ENCODE data around the gene MTR.

The MTR gene

DNA sequence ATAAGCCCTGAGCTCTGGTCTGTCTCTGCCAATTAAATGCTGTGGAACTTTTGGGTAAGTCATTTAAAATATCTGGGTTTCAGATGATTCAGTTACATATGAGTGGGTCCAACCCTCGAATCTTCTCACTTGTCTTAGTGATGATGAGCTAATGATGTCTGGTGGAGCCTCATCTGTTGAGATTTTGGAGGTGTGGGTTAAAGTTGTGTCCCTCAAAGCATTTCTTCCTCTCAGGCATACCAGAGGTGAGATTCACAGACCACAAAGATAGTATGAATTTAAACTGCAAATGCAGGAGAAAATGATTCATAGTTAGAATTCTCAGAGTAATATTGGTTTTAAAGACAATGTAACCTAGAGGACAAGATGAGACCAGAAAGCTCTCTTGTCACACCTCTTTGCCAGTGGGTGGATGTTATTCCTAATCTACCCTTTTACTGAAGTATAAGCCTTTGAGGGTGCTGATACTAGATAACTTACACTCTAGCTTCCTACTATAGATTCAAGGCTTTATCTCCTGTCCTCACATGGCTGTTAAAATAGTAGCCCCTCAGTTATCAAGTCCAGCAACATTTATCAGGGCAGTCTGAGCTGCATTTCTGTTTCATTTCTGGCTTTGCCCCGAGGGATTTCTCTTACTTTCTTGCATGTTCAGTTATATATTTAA is 118.4 kb downstream of the MTR start:
- no peak for DNase-seq

DNA sequence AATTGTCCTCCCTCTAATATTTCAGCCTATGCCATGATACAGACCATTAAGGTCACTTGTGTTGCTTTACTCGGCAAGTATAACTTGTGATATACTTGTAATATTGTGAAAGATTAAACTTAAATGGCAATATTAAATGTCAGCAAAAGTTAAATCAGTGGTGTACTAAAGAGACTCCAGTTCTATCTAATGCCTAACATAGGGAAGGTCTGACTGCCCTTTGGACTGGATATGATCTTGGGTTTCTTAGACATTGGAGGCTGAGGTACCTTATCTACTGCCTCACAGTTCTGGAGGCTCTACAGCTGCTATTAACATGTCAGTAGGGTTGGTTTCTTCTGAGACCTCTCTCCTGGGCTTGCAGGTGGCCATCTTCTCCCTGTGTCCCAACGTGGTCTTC is 119.3 kb downstream of the MTR start:
- DNase-seq = no peak

DNA sequence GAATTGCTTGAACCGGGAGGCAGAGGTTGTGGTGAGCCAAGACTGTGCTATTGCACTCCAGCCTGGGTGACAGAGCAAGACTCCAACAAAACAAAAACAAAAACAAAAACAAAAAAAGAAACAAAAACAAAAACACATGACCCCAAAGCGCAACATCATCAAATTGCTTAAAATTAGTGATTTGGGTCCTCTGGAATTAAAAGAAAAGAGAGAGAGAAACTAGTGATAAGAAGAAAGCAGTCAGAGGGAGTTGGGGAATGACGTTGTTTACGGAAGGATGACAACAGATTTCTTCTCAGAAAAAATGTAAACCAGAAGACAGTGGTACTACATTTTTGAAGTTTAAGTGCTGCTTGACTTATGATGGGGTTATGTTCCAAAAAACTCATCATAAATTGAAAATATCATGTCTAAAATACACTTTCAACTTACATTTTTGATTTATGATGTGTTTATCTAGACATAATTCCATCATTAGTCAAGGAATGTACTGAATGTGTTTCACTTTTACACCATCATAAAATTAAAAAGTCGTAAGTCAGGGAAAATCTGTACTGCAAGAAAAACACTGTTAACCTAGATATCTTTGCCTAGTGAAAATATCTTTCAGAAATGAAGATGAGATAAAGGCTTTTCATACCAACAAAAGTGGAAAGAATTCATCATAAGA is 121.2 kb downstream of the MTR start:
- DNase-seq = no peak

DNA sequence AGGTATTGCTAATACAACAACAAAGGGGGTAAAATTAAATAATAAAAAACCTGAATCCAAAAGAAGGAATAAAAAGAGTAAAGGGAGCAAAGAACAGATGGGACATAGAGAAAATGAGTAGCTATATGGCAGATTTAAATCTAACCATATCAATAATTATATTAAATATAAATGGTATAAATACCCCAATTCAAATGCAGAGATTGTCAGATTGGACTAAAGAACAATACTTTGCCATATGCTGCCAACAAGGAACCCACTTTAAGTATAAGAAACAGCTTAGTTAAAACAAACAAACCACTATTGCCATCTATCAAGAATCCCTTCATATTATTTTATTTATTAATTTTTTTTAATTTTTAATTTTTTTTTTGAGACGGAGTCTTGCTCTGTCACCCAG is 122.4 kb downstream of the MTR start:
- no peak for DNase-seq

DNA sequence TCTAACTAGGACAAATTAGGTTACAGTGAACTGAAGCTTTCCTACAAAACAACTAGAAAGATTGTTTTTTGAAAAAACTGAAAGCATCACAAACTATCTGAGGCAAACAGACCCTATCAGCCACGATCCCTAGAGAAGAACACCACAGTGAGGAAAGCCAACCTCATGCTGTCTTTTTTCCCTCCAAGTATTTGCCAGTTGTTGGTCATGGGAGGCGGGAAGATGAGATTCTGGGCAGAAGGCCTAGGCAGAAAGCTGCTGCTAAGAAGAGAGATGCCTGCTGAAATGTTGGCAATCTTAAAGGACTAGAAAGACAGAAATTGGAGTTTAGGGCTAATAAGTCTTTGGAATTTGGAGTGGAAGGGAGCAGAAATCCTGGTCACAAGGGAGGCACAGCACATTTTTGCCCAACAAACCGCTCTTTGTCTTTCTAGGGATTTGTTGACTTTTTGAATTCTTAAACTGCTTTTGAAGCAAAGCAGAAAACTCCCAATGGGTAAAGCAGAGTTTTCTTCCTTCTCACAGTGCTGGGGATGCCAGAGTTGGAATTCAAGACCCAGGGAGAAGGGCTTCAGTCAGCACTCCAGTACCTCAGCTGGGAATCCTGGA is 125.3 kb downstream of the MTR start:
- no peak for DNase-seq

DNA sequence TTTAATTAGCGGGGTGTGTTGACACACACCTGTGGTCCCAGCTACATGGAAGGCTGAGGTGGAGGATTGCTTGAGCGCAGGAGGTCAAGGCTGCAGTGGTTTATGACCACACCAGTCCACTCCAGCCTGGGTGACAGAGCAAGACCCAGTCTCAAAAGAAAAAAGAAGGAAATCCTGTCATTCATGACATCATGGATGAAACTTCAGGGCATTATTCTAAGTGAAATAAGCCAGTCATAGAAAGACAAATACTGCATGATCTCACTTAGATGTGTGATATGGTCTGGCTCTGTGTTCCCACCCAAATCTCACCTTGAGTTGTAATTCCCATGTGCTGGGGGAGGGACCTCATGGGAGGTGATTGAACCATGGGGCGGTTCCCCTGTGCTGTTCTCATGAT is 126.5 kb downstream of the MTR start:
- no peak for DNase-seq

DNA sequence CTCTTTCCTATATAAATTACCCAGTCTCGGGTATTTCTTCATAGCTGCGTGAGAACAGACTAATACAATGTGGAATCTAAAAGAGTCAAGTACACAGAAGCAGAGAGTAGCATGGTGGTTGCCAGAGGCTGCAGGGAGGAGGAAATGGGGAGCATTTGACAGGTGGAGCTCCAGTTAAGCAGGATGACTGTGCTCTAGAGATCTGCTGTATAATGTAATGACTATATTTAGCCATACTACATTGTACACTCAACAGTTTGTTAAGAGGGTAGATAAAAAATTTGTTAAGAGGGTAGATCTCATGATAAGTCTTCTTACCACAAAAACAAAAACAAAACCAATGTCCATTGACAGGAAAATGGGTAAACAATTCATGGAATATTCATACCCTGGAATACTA is 127.1 kb downstream of the MTR start:
- no peak for DNase-seq

DNA sequence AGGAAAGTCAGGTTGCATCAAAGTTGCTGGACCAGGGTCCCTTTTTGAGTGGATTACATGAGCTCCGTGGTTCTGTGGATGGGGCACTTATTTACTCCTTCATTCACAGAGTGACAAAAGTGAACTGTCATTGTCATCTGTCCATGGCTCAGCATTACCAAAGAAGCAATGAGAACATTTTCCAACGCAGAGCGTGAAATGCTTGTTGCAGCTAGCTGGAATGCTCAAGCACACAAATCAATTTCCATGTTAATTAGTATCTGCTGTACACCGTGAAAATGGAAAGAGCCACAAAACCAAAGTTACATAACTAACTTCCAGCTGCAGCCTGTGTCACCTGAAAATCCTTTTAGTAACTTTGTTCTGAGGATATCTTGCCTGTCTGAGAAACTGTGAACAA is 130.3 kb downstream of the MTR start:
- DNase-seq = no peak

- DNase-seq = no peak
These were observed 135.4 kb downstream of the MTR start for GRCh38 chr1:236930503-236930902.

- no peak for DNase-seq
These were observed 143.7 kb downstream of the MTR start for GRCh38 chr1:236938760-236939159.

DNA sequence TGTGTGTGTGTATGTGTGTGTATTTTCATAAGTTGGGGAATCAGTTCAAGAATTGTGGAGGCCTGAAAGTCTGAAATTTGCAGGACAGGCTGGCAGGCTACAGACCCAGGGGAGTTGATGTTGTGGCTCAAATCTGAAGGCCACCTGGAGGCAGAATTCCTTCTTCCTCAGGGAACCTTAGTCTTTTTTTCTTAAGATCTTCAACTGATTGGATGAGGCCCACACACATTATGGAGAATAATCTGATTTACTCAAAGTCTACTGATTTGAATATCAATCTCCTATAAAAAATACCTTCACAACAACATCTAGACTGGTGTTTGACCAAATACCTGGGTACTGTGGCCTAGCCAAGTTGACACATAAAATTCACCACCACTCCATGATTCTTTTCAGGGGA is 147.3 kb downstream of the MTR start:
- DNase-seq = no peak

DNA sequence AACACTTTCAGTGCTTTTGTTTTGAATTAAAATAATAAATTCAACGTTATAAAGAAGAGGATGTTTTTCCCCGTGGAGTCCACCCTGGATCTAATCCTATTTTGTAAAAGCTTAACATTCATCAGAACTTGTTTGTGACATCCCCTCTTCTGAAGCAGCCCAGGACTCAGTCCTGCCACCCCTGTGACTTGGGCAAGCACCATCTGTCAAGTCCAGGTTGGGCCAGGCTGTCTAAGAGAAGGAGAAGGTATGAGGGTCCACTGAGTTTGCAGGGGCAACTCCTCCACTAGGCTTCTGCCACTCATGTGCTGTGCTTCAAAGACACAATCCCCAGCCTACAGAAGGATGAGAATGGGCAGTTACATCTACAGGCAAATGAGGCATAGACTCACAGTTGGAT is 149.5 kb downstream of the MTR start:
- no peak for DNase-seq

DNA sequence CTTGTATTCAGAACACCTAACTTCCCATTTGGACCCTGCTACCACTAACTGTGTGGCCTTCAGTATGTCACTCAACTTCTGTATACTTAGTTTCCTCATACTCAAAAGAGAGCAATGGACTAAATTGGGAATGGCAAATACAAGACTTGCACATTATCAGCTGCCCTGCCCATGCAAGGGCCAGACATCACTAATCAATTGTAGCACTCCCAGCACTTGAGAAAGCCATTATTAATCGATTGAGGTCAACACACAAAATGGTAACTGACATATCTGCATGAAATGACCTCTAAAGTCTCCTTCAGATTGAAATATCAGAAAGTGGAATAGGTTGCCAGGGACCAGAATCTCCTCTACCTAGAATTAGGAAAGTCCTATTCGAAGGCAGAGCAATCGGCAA is 149.9 kb downstream of the MTR start:
- DNase-seq = no peak

GRCh38 chr1:236947794-236948193 is 152.7 kb downstream of the MTR start:
- peak; percentile 43 for DNase-seq

- no peak for DNase-seq
These were observed 153.3 kb downstream of the MTR start for GRCh38 chr1:236948381-236948780.

DNA sequence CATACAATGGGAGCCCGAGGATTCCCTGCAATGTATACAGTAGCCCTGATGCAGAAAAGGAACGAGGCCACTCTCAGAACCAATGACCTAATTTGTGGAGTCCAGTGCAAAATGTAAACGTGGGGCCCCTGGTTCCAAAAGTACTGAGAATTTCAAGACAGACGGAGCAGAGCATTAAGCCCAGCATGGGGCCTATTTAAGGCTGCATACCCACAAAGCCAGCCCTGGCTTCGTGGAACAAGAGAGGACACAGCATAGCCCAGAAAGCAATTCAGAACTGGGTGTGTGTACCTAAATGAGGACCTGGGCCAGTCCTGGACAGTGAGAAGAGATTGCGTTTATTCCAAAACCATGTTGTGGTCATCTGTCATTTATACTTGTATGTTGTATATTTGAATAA is 153.9 kb downstream of the MTR start:
- no peak for DNase-seq

GRCh38 chr1:236950365-236950764 is 155.3 kb downstream of the MTR start:
- no peak for DNase-seq

DNA sequence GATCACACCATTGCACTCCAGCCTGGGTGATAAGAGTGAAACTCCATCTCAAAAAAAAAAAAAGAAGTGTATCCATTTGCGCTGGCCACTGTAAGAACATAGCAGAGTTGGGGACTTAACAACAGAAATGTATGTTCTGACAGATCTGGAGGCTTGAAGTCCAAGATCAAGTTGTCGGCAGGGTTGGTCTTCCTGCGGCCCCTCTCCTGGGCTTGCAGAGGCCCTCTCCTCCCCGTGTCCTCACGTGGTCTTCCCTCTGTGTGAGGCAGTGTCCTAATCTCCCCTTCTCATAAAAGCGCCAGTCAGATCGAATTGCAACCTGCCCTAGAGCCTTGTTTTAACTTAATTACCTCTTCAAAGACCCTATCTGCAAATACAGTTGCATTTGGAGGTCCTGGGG is 156.6 kb downstream of the MTR start:
- no peak for DNase-seq

GRCh38 chr1:236952246-236953003 is 157.3 kb downstream of the MTR start:
- DNase-seq = no peak

- no peak for DNase-seq
These were observed 158.1 kb downstream of the MTR start for GRCh38 chr1:236953151-236953700.

All from activated CD4-positive, alpha-beta T cell treated with anti-CD3 and anti-CD28 coated beads for 48 hours (primary cell).